HEK293 (cell line): ENCODE measurements around the gene C22orf39.

Experiments
- CTCF ChIP-seq: fragments of 450-650 bp; formaldehyde crosslinking; IDR thresholded peaks from 2 replicates; pipeline ENCODE4 v1.5.1; 2016; ENCODE audit warnings: missing biosample characterization, missing genetic modification characterization
- EGR2 ChIP-seq: fragments of 450-650 bp; formaldehyde crosslinking; IDR thresholded peaks from 2 replicates; pipeline ENCODE4 v1.5.1; 2016; ENCODE audit warnings: low read depth, missing biosample characterization, missing genetic modification characterization
- ELK4 ChIP-seq: IDR thresholded peaks from 2 replicates; pipeline ENCODE4 v1.6.1; 2011; ENCODE audit warnings: mild to moderate bottlenecking, low read depth, low read length, borderline replicate concordance
- FEZF1 ChIP-seq: fragments of 450-650 bp; formaldehyde crosslinking; IDR thresholded peaks from 2 replicates; pipeline ENCODE4 v1.5.1; 2016; ENCODE audit warnings: missing biosample characterization, missing genetic modification characterization
- GFI1B ChIP-seq: fragments of 450-650 bp; formaldehyde crosslinking; IDR thresholded peaks from 2 replicates; pipeline ENCODE4 v1.5.1; 2016; ENCODE audit warnings: missing biosample characterization, missing genetic modification characterization
- GLI4 ChIP-seq: fragments of 450-650 bp; formaldehyde crosslinking; IDR thresholded peaks from 2 replicates; pipeline ENCODE4 v1.5.1; 2016; ENCODE audit warnings: missing biosample characterization, missing genetic modification characterization
- GLIS2 ChIP-seq: fragments of 450-650 bp; formaldehyde crosslinking; IDR thresholded peaks from 2 replicates; pipeline ENCODE4 v1.5.1; 2016; ENCODE audit warnings: missing biosample characterization, missing genetic modification characterization
- HIC1 ChIP-seq: fragments of 450-650 bp; formaldehyde crosslinking; IDR thresholded peaks from 2 replicates; pipeline ENCODE4 v1.5.1; 2016; ENCODE audit warnings: missing biosample characterization, missing genetic modification characterization
- KLF1 ChIP-seq: fragments of 450-650 bp; formaldehyde crosslinking; IDR thresholded peaks from 2 replicates; pipeline ENCODE4 v1.5.1; 2016; ENCODE audit warnings: missing biosample characterization, missing genetic modification characterization
- KLF8 ChIP-seq: fragments of 450-650 bp; formaldehyde crosslinking; IDR thresholded peaks from 2 replicates; pipeline ENCODE4 v1.5.1; 2016; ENCODE audit warnings: missing biosample characterization, missing genetic modification characterization
- OVOL3 ChIP-seq: fragments of 450-650 bp; formaldehyde crosslinking; IDR thresholded peaks from 2 replicates; pipeline ENCODE4 v1.5.1; 2016; ENCODE audit warnings: missing biosample characterization, missing genetic modification characterization
- WT1 ChIP-seq: fragments of 450-650 bp; formaldehyde crosslinking; IDR thresholded peaks from 2 replicates; pipeline ENCODE4 v1.5.1; 2016; ENCODE audit warnings: missing biosample characterization, missing genetic modification characterization
- YY1 ChIP-seq: fragments of 450-650 bp; formaldehyde crosslinking; IDR thresholded peaks from 2 replicates; pipeline ENCODE4 v1.5.1; 2018; ENCODE audit warnings: missing biosample characterization, missing genetic modification characterization
- ZNF112 ChIP-seq: fragments of 450-650 bp; formaldehyde crosslinking; IDR thresholded peaks from 2 replicates; pipeline ENCODE4 v1.5.0; 2017; ENCODE audit warnings: missing biosample characterization, missing genetic modification characterization
- ZNF121 ChIP-seq: fragments of 450-650 bp; formaldehyde crosslinking; IDR thresholded peaks from 2 replicates; pipeline ENCODE4 v1.5.1; 2016; ENCODE audit warnings: missing biosample characterization, missing genetic modification characterization
- ZNF132 ChIP-seq: fragments of 450-650 bp; formaldehyde crosslinking; IDR thresholded peaks from 2 replicates; pipeline ENCODE4 v1.5.1; 2017; ENCODE audit warnings: missing biosample characterization, missing genetic modification characterization, borderline replicate concordance
- ZNF140 ChIP-seq: fragments of 450-650 bp; formaldehyde crosslinking; IDR thresholded peaks from 2 replicates; pipeline ENCODE4 v1.5.1; 2016; ENCODE audit warnings: missing biosample characterization, missing genetic modification characterization
- ZNF202 ChIP-seq: fragments of 450-650 bp; formaldehyde crosslinking; IDR thresholded peaks from 2 replicates; pipeline ENCODE4 v1.5.1; 2016; ENCODE audit warnings: missing biosample characterization, missing genetic modification characterization, borderline replicate concordance
- ZNF239 ChIP-seq: fragments of 450-650 bp; formaldehyde crosslinking; IDR thresholded peaks from 2 replicates; pipeline ENCODE4 v1.5.1; 2016; ENCODE audit warnings: missing biosample characterization, missing genetic modification characterization
- ZNF248 ChIP-seq: fragments of 450-650 bp; formaldehyde crosslinking; IDR thresholded peaks from 2 replicates; pipeline ENCODE4 v1.5.1; 2017; ENCODE audit warnings: missing biosample characterization, missing genetic modification characterization
- ZNF37A ChIP-seq: fragments of 450-650 bp; IDR thresholded peaks from 2 replicates; pipeline ENCODE4 v1.5.1; 2018; ENCODE audit warnings: missing biosample characterization, missing genetic modification characterization
- ZNF473 ChIP-seq: fragments of 450-650 bp; formaldehyde crosslinking; IDR thresholded peaks from 2 replicates; pipeline ENCODE4 v1.5.1; 2017; ENCODE audit warnings: missing biosample characterization, missing genetic modification characterization
- ZNF518A ChIP-seq: fragments of 450-650 bp; formaldehyde crosslinking; conservative IDR thresholded peaks from 2 replicates; pipeline ENCODE4 v1.5.1; 2016; ENCODE audit warnings: low read depth, missing biosample characterization, missing genetic modification characterization
- ZNF529 ChIP-seq: fragments of 450-650 bp; formaldehyde crosslinking; IDR thresholded peaks from 2 replicates; pipeline ENCODE4 v1.5.1; 2017; ENCODE audit warnings: missing genetic modification characterization, missing biosample characterization; ENCODE audit not compliant: insufficient replicate concordance
- ZNF555 ChIP-seq: fragments of 450-650 bp; formaldehyde crosslinking; conservative IDR thresholded peaks from 2 replicates; pipeline ENCODE4 v1.5.1; 2017; ENCODE audit warnings: missing biosample characterization, mild to moderate bottlenecking, missing genetic modification characterization, inconsistent platforms
- ZNF561 ChIP-seq: fragments of 450-650 bp; IDR thresholded peaks from 2 replicates; pipeline ENCODE4 v1.5.1; 2018; ENCODE audit warnings: missing biosample characterization, missing genetic modification characterization, borderline replicate concordance
- ZNF596 ChIP-seq: fragments of 450-650 bp; IDR thresholded peaks from 2 replicates; pipeline ENCODE4 v1.5.0; 2018; ENCODE audit warnings: missing biosample characterization, mild to moderate bottlenecking, missing genetic modification characterization, moderate library complexity
- ZNF658 ChIP-seq: fragments of 450-650 bp; formaldehyde crosslinking; IDR thresholded peaks from 2 replicates; pipeline ENCODE4; 2016; ENCODE audit warnings: missing biosample characterization, missing genetic modification characterization
- ZNF664 ChIP-seq: fragments of 450-650 bp; formaldehyde crosslinking; IDR thresholded peaks from 2 replicates; pipeline ENCODE4 v1.5.1; 2016; ENCODE audit warnings: missing biosample characterization, missing genetic modification characterization
- ZNF747 ChIP-seq: fragments of 450-650 bp; formaldehyde crosslinking; IDR thresholded peaks from 2 replicates; pipeline ENCODE4 v1.5.1; 2016; ENCODE audit warnings: missing biosample characterization, missing genetic modification characterization
- ZNF785 ChIP-seq: fragments of 450-650 bp; formaldehyde crosslinking; IDR thresholded peaks from 2 replicates; pipeline ENCODE4 v1.5.1; 2016; ENCODE audit warnings: missing biosample characterization, missing genetic modification characterization
- ZNF791 ChIP-seq: fragments of 450-650 bp; formaldehyde crosslinking; IDR thresholded peaks from 2 replicates; pipeline ENCODE4 v1.5.1; 2016; ENCODE audit warnings: missing biosample characterization, missing genetic modification characterization

C22orf39 gene

GRCh38 chr22:19479355-19480172, 32.1 kb upstream of the C22orf39 start, which contains the start of gene CDC45 (continued):
- no peak for TF ChIP-seq ZNF140 (tag by site-specific recombination)
- TF ChIP-seq GFI1B (tag by site-specific recombination) = no peak
- TF ChIP-seq CTCF (tag by site-specific recombination) = no peak
- no peak for TF ChIP-seq EGR2 (tag by site-specific recombination)
- TF ChIP-seq ZNF561 (tag by site-specific recombination) = peak; percentile 92
- peak; percentile 64 for TF ChIP-seq OVOL3
- no peak; the same call in 1 of the 2 replicates for TF ChIP-seq ELK4
- TF ChIP-seq ZNF248 = no peak
- TF ChIP-seq FEZF1 = peak; percentile 45
- 0 out of 2 replicates have a peak, but pooled peaks have one; percentile 13 for TF ChIP-seq ZNF664 (tag by site-specific recombination)
- TF ChIP-seq ZNF596 (tag by site-specific recombination) = no peak
- TF ChIP-seq WT1 (tag by site-specific recombination) = no peak
- no peak for TF ChIP-seq ZNF747 (tag by site-specific recombination)
- TF ChIP-seq GLIS2 (tag by site-specific recombination) = peak; percentile 34
- TF ChIP-seq ZNF791 (tag by site-specific recombination) = no peak
- TF ChIP-seq ZNF785 (tag by site-specific recombination) = no peak
- TF ChIP-seq HIC1 (tag by site-specific recombination) = no peak
- no peak for TF ChIP-seq ZNF202 (tag by site-specific recombination)
- TF ChIP-seq ZNF239 (tag by site-specific recombination) = 0 out of 2 replicates have a peak, but pooled peaks have one; percentile 38
- no peak for TF ChIP-seq ZNF37A (tag by site-specific recombination)
- TF ChIP-seq ZNF132 (tag by site-specific recombination) = no peak
- TF ChIP-seq ZNF658 = no peak
- TF ChIP-seq KLF8 = peak; percentile 61; the same call in 1 of the 2 replicates
- peak; percentile 99 for TF ChIP-seq YY1 (tag by site-specific recombination)
- no peak for TF ChIP-seq ZNF473
- no peak for TF ChIP-seq GLI4 (tag by site-specific recombination)
- TF ChIP-seq ZNF112 (tag by site-specific recombination) = no peak
- TF ChIP-seq ZNF529 (tag by site-specific recombination) = no peak
- no peak; the same call in 1 of the 2 replicates for TF ChIP-seq KLF1
- TF ChIP-seq ZNF518A (tag by site-specific recombination) = no peak; the same call in none of the 2 replicates
- TF ChIP-seq ZNF555 = no peak
- TF ChIP-seq ZNF121 (tag by site-specific recombination) = 0 out of 2 replicates have a peak, but pooled peaks have one; percentile 38
